NCI-H748 treated with DMSO at 0.1 percent for 48 hours (cell line): ENCODE results near the gene RGMB.

Experiments
- DNase-seq: peaks from one replicate; lab custom pipeline; 2025; lab: John Stamatoyannopoulos, UW

Gene RGMB

DNA sequence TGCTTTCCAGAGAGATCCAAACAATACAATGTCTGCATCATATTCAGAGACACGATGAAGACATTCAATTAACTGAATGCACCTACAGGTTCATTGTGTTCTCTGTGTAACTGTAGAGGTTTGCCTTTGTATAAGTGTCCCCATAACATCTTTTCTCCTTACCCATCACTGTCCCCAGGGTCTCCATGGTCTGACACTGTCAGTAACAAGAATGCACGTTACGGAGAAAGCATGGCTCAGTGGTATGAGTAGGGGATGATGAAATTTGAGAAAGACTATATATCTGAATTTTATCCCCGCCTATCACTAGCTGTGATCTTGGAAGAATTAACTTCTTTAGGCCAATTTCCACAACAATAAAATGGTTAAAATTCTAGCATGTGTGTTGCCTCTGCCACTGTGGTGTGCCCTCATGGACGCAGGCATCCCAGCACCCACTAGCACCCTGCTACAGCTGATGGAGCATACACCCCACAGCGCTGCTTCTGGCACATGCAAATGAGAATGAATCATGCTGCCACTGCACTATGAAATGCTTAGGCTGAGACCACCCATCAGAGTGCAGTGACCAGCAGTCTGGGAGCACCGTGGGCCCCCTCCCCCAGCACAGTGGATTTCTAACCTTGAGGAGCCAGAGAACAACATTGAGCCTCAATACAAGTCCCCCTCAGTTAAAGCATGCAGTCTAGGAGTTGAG lies 54.3 kb downstream of the RGMB start:
- no peak for DNase-seq

DNA sequence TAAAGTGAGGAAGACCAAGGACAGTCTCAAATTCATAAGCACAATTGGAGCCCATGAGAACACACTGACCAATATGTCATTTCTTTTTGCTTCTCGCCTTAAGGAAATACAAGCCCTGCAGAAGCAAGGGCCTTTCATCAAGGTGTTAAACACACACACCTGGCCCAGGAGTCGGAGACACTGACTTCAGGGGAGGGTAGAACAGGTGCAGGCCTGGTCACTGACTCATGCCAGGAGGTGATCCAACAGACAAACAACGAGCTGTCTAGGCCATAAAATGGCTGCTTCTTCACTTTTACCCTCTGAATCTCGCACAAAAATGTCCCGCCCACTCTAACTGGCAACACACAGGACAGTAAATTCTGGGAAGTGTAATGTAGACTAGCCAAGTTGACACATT lies 62.7 kb downstream of the RGMB start:
- no peak for DNase-seq

DNA sequence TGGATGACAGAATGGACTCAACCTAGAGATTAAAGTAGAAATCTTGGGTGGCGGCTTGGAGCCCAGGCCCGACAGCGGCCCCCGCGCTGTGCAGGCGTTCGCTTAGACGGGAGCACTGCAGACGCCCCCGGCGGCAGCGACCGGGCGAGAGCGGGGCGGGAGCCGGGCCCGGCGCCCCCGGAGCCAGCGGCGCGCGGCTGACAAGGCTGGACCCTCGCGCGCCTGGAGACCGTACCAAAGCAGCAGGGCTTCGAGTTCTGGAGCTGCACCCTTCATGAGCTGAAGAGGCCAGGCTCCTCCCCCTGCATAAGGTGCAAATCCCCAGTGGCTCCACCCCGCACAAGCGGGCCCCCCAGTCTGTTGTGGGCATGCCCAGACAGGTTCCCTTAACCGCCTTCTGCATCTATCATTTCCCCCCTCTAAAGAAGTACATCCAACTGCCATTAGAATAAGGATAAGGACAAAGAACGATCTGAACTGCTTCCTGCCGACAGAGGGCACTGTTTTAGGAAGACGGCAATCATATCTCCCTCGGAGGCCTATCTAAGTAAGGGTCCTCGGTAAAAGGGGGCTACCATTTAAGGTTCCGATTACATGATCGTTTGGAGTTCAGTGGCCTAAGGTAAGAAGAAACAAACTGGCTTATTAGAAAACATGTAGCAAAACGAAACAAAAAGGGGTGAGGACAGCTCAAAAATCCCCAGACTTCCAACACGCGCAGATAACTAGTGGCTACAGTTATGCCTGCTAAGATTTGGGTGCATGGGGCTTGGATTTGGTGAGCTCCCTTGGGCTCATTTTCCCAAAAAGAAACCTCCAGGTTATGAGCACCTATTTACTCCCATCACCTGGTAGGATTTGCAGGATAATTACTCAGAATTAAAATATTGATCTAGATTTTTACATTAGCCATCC lies 66.3 kb downstream of the RGMB start:
- no peak for DNase-seq

DNA sequence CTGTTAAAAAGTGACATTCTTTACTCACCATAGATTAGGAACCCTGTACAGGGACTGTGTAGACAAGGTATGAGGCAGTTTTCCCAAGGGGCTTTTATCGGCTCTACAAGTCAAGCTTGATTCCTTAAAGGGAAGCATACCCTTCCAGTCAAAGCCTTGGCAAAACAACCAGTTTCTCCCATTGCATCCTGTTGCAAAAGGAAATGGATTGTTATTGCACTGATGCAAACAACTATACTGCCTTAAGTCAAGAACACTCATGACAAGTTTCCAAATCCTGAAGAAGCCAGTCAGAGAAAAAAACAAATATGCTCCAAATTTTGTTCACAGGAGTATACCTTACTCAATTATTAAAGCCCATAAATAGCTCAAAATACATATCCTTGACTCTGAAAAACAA lies 67.5 kb downstream of the RGMB start:
- DNase-seq = no peak

DNA sequence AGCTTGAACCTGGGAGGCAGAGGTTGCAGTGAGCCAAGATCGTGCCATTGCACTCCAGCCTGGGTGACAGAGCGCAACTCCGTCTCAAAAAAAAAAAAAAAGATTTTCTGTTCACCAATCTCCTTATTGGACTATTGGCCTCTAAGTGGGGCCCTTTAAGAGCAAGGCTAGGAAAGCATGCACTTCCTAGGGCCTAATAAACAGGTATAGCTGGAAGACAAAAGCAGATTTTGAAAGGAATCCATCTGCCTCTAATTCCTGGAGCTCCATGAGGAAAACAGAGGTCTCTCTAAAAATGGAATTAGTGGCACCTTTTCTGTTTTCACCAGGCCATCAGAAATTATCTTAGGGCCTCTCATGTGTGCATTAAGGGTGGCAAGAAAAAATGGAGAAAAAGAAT lies 70.0 kb downstream of the RGMB start:
- DNase-seq = no peak

DNA sequence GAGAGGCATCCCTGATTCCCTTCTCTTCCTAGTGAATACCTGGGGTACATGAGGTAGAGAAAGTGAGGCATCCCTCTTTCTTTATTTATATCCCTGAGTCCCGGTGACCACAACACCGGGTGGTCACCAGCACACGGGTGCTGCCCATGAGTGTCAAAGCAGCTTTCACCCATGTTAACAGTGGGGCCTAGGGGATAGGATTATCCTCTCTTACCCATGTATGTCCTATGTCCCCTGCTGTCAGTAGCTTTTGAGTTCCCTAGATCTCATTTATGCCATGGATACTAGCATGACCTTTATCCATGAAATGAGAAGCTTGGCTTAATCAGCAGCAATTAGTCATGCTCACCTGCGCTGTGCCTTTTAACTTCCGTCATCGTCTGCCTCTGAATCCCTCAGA lies 71.4 kb downstream of the RGMB start:
- DNase-seq = no peak

DNA sequence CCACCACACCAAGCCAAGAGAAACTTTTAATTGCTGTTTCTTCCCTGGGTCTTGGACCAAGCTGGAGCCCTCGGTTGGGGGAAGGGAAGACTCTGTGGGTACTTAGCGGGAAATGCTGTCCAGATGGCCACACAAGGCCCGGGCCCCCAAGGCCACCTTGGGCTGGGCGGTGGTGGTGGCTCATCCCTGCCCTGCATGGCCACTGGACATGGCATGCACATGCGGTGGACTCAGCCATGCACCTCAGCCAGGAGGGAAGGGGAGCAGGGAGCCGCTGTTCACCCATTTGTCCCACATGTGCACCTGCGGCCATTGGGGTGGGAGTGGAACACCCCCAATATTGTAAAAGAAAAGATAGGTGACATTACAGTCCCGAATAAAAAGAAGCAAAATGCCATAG lies 72.4 kb downstream of the RGMB start:
- no peak for DNase-seq
